HCT116 (cell line): ENCODE data around the gene CKB. TPM values are rescaled to one million over a fixed set of nuclear protein-coding genes. Genes with fewer than 3 reads are reported as not detected.

Experiments
- ATAC-seq: fragments of 200-7000 bp; cut with Tn5 transposase; 2 replicates; pipeline ENCODE4 v1.9.1; 2020; ENCODE audit warnings: mild to moderate bottlenecking, moderate library complexity
- BruUV-seq: library from RNA; stranded (reverse); fragments of 400-500 nt; replicated peaks from 2 replicates; lab custom pipeline; 2021; lab: Mats Ljungman, UMichigan
- CTCF ChIA-PET: fragments of 300-600 bp; sonication (Branson Sonifier 250); formaldehyde crosslinking; loops from one replicate; lab custom pipeline; 2021; ENCODE audit warnings: antibody characterized with exemption; lab: Charles Lee
- POLR2A ChIA-PET: fragments of 300-600, 350-600 bp; sonication (Branson Sonifier 250); formaldehyde crosslinking; loops from one replicate; lab custom pipeline; 2021; ENCODE audit warnings: antibody characterized with exemption; lab: Charles Lee
- RAD21 ChIA-PET, 2 experiments: fragments of 300-600 bp; sonication (Branson Sonifier 250); formaldehyde crosslinking; loops; one replicate each; lab custom pipeline; 2023; ENCODE audit warnings: low total read pairs in 2 of 2; ENCODE audit not compliant: uncharacterized antibody in 2 of 2, unreplicated experiment in 2 of 2, low non-redundant PET in 1 of 2; lab: Charles Lee
- DNase-seq: peaks from one replicate; pipeline ENCODE4 v3.0.0-alpha.2; 2010; ENCODE audit warnings: low read depth, low spot score
- H2AFZ ChIP-seq: fragments of 200-600 bp; shearing (Covaris generic), sonication (generic); 2 replicates; pipeline ENCODE4 v1.6.1; 2017; ENCODE audit warnings: low read depth, mixed run types, mixed read lengths, antibody characterized with exemption, low read length; ENCODE audit not compliant: poor library complexity, severe bottlenecking
- H3K27ac ChIP-seq: 2 replicates; pipeline ENCODE4 v1.5.1; 2012; ENCODE audit warnings: low read depth, low read length
- H3K27me3 ChIP-seq: fragments of 200-600 bp; sonication (generic); 2 replicates; pipeline ENCODE4 v1.6.1; 2016; ENCODE audit warnings: mixed run types, low read length, mixed read lengths; ENCODE audit not compliant: insufficient read depth
- H3K36me3 ChIP-seq, 2 experiments: fragments of 200-500 bp in 1 of 2; fragments of 200-600 bp in 1 of 2; sonication (Bioruptor generic) in 1 of 2; sonication (generic) in 1 of 2; 2 replicates each; pipeline versions ENCODE4 v1.5.1 to v1.6.1; 2014 to 2016; ENCODE audit warnings: low read length in 2 of 2, inconsistent platforms in 1 of 2, mixed read lengths in 1 of 2, mixed run types in 1 of 2; ENCODE audit not compliant: insufficient read depth in 2 of 2, control insufficient read depth in 1 of 2
- H3K4me1 ChIP-seq, 2 experiments: fragments of 200-600 bp in 1 of 2; sonication (generic) in 1 of 2; 2 replicates each; pipeline versions ENCODE4 v1.5.1 to v1.6.1; 2012 to 2017; ENCODE audit warnings: low read length in 2 of 2, inconsistent platforms in 1 of 2, mild to moderate bottlenecking in 1 of 2, mixed read lengths in 1 of 2, mixed run types in 1 of 2, moderate library complexity in 1 of 2; ENCODE audit not compliant: insufficient read depth in 2 of 2, control insufficient read depth in 1 of 2
- H3K4me2 ChIP-seq: fragments of 200-600 bp; sonication (generic); 2 replicates; pipeline ENCODE4 v1.6.1; 2017; ENCODE audit warnings: mixed run types, low read length, mixed read lengths
- H3K4me3 ChIP-seq, 2 experiments: fragments of 200-600 bp in 1 of 2; sonication (generic) in 1 of 2; replicated peaks in 1 of 2; 2 replicates each; pipeline ENCODE4 v1.5.1; 2011 to 2016; ENCODE audit warnings: low read length in 2 of 2, control low read depth in 1 of 2, low read depth in 1 of 2, mild to moderate bottlenecking in 1 of 2, mixed read lengths in 1 of 2, mixed run types in 1 of 2
- H3K79me2 ChIP-seq: fragments of 200-600 bp; sonication (generic); 2 replicates; pipeline ENCODE4 v1.6.1; 2017; ENCODE audit warnings: mild to moderate bottlenecking, mixed run types, low read length, moderate library complexity, mixed read lengths; ENCODE audit not compliant: insufficient read depth
- H3K9ac ChIP-seq: fragments of 200-600 bp; sonication (generic); 2 replicates; pipeline ENCODE4 v1.6.1; 2016; ENCODE audit warnings: low read length, mixed read lengths
- H3K9me2 ChIP-seq: fragments of 200-600 bp; sonication (generic), shearing (Covaris generic); 2 replicates; pipeline ENCODE4 v1.6.1; 2017; ENCODE audit warnings: mixed run types, mild to moderate bottlenecking, moderate library complexity; ENCODE audit not compliant: insufficient read depth
- H3K9me3 ChIP-seq, 2 experiments: fragments of 200-500 bp in 1 of 2; fragments of 200-600 bp in 1 of 2; sonication (Bioruptor generic) in 1 of 2; sonication (generic) in 1 of 2; 2 replicates each; pipeline ENCODE4 v1.6.1; 2014 to 2017; ENCODE audit warnings: low read length in 2 of 2, mixed read lengths in 2 of 2, inconsistent platforms in 1 of 2, low read depth in 1 of 2, mild to moderate bottlenecking in 1 of 2, mixed run types in 1 of 2, moderate library complexity in 1 of 2; ENCODE audit not compliant: control insufficient read depth in 1 of 2, insufficient read depth in 1 of 2
- H4K20me1 ChIP-seq: fragments of 200-600 bp; sonication (generic), shearing (Covaris generic); 2 replicates; pipeline ENCODE4 v1.6.1; 2017; ENCODE audit warnings: mixed run types, mild to moderate bottlenecking, moderate library complexity; ENCODE audit not compliant: insufficient read depth
- CBX3 ChIP-seq: IDR thresholded peaks from 2 replicates; pipeline ENCODE4 v1.6.1; 2012; ENCODE audit warnings: low read depth
- CEBPB ChIP-seq: IDR thresholded peaks from 2 replicates; pipeline ENCODE4 v1.6.1; 2012; ENCODE audit warnings: low read depth
- EGR1 ChIP-seq: IDR thresholded peaks from 2 replicates; pipeline ENCODE4 v1.6.1; 2012; ENCODE audit warnings: low read depth
- ELF1 ChIP-seq: IDR thresholded peaks from 2 replicates; pipeline ENCODE4 v1.6.1; 2012; ENCODE audit warnings: low read depth, borderline replicate concordance
- EZH2 ChIP-seq: fragments of 200-600 bp; sonication (generic); IDR thresholded peaks from 2 replicates; pipeline ENCODE4 v1.6.1; 2017; ENCODE audit warnings: antibody characterized with exemption, mixed run types
- EZH2phosphoT487 ChIP-seq: fragments of 200-600 bp; IDR thresholded peaks from 2 replicates; pipeline ENCODE4 v1.6.1; 2018; ENCODE audit warnings: antibody characterized with exemption, borderline replicate concordance
- FOSL1 ChIP-seq: IDR thresholded peaks from 2 replicates; pipeline ENCODE4 v1.6.1; 2012; ENCODE audit warnings: low read depth
- JUND ChIP-seq: IDR thresholded peaks from 2 replicates; pipeline ENCODE4 v1.6.1; 2012
- RAD21 ChIP-seq: IDR thresholded peaks from 2 replicates; pipeline ENCODE4 v1.6.1; 2012; ENCODE audit warnings: low read depth, mild to moderate bottlenecking
- SIN3A ChIP-seq: IDR thresholded peaks from 2 replicates; pipeline ENCODE4 v1.6.1; 2012; ENCODE audit warnings: low read depth
- TCF7L2 ChIP-seq: IDR thresholded peaks from 2 replicates; pipeline ENCODE4 v1.7.0; 2011; ENCODE audit warnings: borderline replicate concordance, inconsistent platforms; ENCODE audit not compliant: insufficient read depth, insufficient read length; ENCODE audit errors: extremely low read depth
- YY1 ChIP-seq: IDR thresholded peaks from 2 replicates; pipeline ENCODE4 v1.6.1; 2011; ENCODE audit warnings: low read length, low read depth, moderate library complexity, mild to moderate bottlenecking; ENCODE audit not compliant: insufficient replicate concordance; ENCODE audit errors: extremely low read depth
- intact Hi-C: fragments of 100-400 bp; cut with micrococcal nuclease; formaldehyde crosslinking; loops from 2 replicates; pipeline ENCODE4 v1.10.0; 2022
- total RNA-seq: library from RNA; stranded (reverse); gene quantifications from one replicate; pipeline ENCODE4 v1.2.1, GENCODE V29; 2021; ENCODE audit not compliant: unreplicated experiment
- TF ChIP-seq, protein P1 (sequence below): IDR thresholded peaks from 2 replicates; pipeline ENCODE4 v1.6.1; 2012; ENCODE audit warnings: low read depth
- TF ChIP-seq, protein P2 (sequence below), 3 experiments: fragments of 200-600 bp in 1 of 3; sonication (generic) in 1 of 3; IDR thresholded peaks in 2 of 3; conservative IDR thresholded peaks in 1 of 3; 2 replicates each; pipeline ENCODE4 v1.5.1; 2012 to 2017; ENCODE audit warnings: low read depth in 2 of 3, low read length in 2 of 3, antibody characterized with exemption in 1 of 3, borderline replicate concordance in 1 of 3, control low read depth in 1 of 3, mild to moderate bottlenecking in 1 of 3, mixed read lengths in 1 of 3, mixed run types in 1 of 3, moderate library complexity in 1 of 3; ENCODE audit not compliant: insufficient read depth in 1 of 3

The CKB gene
- total RNA-seq, 1 experiment from 2014 or later: 605 TPM

DNA sequence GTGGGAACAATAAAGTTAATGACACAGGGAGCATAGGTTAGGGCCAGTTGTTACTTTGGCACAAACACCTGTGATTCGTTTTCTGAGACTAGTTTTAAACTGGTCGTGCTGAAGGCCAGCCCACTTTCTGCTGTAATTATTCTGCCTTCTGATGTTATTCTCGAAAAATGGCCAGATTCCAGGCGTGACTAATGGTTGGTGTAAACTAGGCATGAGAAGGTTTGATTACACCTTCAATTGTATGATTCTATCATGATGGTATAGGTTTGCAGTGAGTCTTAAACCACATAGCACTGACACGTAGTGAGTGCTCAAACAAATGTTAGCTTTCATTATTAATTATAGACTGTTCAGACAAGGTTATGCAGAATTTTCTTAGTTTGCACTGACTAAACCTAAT lies 39.0 kb downstream of the CKB start:
- no peak overlapping the region for H2AFZ ChIP-seq
- no TSS peak for BruUV-seq
- TF ChIP-seq EZH2phosphoT487: no peak
- no peak for TF ChIP-seq CEBPB
- no peak for TF ChIP-seq YY1
- TF ChIP-seq, all 23 proteins: peak for 0
- RAD21 ChIA-PET: no interaction called here
- DNase-seq (no peak), ATAC-seq (no peak)
- H3K79me2 ChIP-seq: no peaks in the 10 kb centered on the region
- POLR2A ChIA-PET: no interaction called here
- intact Hi-C loops: no loop called here
- H3K4me3 ChIP-seq: no peak overlapping the region
- no peaks in the 10 kb centered on the region for H3K4me1 ChIP-seq
- H3K4me2 ChIP-seq: no peak overlapping the region
- H3K9me2 ChIP-seq: no peaks in the 10 kb centered on the region
- no peak overlapping the region for H3K9ac ChIP-seq
- H3K9me3 ChIP-seq: no peaks in the 10 kb centered on the region
- no peaks in the 10 kb centered on the region for H4K20me1 ChIP-seq
- no peak overlapping the region for H3K27ac ChIP-seq
- H3K36me3 ChIP-seq: peaks cover 28 to 30% of the 10 kb centered on the region in 2 experiments; a peak in 3 of 4 replicates
- H3K27me3 ChIP-seq: no peaks in the 10 kb centered on the region
- CTCF ChIA-PET: no interaction called here

DNA sequence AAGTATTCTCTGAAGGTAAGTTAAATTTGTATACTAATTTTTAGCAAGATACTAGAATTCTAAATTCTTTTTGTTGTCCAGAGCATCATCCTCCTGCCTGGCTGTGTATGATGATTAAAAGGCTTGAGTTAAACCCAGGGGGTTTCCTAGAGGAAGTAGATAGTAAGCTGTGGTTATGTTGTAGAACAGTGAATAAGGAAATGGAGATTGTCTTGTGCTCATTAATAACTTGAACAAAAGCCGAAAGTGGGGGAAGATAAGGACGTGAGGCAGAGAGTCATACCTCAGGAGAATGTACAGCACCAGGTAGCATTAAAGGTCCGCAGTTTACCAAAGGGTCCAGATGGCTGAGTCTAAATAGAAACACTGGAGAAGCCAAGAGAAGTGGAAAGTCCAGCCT lies 42.0 kb downstream of the CKB start:
- Histone ChIP-seq H4K20me1 (no peaks in the 10 kb centered on the region), H3K9me2 (no peaks in the 10 kb centered on the region), H3K79me2 (no peaks in the 10 kb centered on the region), H3K4me3 (no peak overlapping the region), H3K4me2 (no peak overlapping the region), H3K9ac (no peak overlapping the region), H2AFZ (no peak overlapping the region), H3K27me3 (no peaks in the 10 kb centered on the region), H3K36me3 (peaks cover 35 to 38% of the 10 kb centered on the region in 2 experiments), H3K4me1 (peaks cover 0 to 6% of the 10 kb centered on the region in 2 experiments; a peak in 1 of 4 replicates), H3K27ac (no peak overlapping the region), H3K9me3 (no peaks in the 10 kb centered on the region)
- CTCF ChIA-PET: no interaction called here
- no TSS peak for BruUV-seq
- DNase-seq: no peak
- POLR2A ChIA-PET: no interaction called here
- RAD21 ChIA-PET: no interaction called here
- ATAC-seq: no peak
- intact Hi-C loops: no loop called here
- TF ChIP-seq, protein P1, sequence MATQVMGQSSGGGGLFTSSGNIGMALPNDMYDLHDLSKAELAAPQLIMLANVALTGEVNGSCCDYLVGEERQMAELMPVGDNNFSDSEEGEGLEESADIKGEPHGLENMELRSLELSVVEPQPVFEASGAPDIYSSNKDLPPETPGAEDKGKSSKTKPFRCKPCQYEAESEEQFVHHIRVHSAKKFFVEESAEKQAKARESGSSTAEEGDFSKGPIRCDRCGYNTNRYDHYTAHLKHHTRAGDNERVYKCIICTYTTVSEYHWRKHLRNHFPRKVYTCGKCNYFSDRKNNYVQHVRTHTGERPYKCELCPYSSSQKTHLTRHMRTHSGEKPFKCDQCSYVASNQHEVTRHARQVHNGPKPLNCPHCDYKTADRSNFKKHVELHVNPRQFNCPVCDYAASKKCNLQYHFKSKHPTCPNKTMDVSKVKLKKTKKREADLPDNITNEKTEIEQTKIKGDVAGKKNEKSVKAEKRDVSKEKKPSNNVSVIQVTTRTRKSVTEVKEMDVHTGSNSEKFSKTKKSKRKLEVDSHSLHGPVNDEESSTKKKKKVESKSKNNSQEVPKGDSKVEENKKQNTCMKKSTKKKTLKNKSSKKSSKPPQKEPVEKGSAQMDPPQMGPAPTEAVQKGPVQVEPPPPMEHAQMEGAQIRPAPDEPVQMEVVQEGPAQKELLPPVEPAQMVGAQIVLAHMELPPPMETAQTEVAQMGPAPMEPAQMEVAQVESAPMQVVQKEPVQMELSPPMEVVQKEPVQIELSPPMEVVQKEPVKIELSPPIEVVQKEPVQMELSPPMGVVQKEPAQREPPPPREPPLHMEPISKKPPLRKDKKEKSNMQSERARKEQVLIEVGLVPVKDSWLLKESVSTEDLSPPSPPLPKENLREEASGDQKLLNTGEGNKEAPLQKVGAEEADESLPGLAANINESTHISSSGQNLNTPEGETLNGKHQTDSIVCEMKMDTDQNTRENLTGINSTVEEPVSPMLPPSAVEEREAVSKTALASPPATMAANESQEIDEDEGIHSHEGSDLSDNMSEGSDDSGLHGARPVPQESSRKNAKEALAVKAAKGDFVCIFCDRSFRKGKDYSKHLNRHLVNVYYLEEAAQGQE: no peak
- TF ChIP-seq EZH2 (no peak), JUND (no peak), SIN3A (no peak), EGR1 (no peak), RAD21 (no peak), ELF1 (no peak), EZH2phosphoT487 (no peak), CBX3 (no peak), YY1 (no peak), TCF7L2 (no peak), FOSL1 (no peak)
- TF ChIP-seq, protein P2, sequence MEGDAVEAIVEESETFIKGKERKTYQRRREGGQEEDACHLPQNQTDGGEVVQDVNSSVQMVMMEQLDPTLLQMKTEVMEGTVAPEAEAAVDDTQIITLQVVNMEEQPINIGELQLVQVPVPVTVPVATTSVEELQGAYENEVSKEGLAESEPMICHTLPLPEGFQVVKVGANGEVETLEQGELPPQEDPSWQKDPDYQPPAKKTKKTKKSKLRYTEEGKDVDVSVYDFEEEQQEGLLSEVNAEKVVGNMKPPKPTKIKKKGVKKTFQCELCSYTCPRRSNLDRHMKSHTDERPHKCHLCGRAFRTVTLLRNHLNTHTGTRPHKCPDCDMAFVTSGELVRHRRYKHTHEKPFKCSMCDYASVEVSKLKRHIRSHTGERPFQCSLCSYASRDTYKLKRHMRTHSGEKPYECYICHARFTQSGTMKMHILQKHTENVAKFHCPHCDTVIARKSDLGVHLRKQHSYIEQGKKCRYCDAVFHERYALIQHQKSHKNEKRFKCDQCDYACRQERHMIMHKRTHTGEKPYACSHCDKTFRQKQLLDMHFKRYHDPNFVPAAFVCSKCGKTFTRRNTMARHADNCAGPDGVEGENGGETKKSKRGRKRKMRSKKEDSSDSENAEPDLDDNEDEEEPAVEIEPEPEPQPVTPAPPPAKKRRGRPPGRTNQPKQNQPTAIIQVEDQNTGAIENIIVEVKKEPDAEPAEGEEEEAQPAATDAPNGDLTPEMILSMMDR (IDR thresholded peaks at IDR 0.05 in 2 of 3, conservative IDR thresholded peaks at IDR 0.05 in 1 of 3; ENCODE audit: borderline replicate concordance in 1 of 3, insufficient read depth in 1 of 3, low read depth in 2 of 3, low read length in 2 of 3): no peak
